Occipital lobe (tissue), 2 donors: ENCODE measurements around the gene PIP5K1A. TPM values are rescaled to one million over a fixed set of nuclear protein-coding genes. Genes with fewer than 3 reads are reported as not detected.
"Not testable (repeated sequence)": the region's sequence is repeated elsewhere in the genome, so short reads cannot be mapped to it uniquely, and the experiment has no call there.

Experiments used
- DNase-seq: peaks from one replicate; lab custom pipeline; 2025; lab: John Stamatoyannopoulos, UW
- total RNA-seq: library from RNA; depleted of rRNA; stranded (reverse); fragments of >200 nt; gene quantifications from one replicate; pipeline ENCODE4 v1.2.3, GENCODE V29; 2014

PIP5K1A gene
- total RNA-seq, 1 donor from 2014 or later = 56.3 TPM

DNA sequence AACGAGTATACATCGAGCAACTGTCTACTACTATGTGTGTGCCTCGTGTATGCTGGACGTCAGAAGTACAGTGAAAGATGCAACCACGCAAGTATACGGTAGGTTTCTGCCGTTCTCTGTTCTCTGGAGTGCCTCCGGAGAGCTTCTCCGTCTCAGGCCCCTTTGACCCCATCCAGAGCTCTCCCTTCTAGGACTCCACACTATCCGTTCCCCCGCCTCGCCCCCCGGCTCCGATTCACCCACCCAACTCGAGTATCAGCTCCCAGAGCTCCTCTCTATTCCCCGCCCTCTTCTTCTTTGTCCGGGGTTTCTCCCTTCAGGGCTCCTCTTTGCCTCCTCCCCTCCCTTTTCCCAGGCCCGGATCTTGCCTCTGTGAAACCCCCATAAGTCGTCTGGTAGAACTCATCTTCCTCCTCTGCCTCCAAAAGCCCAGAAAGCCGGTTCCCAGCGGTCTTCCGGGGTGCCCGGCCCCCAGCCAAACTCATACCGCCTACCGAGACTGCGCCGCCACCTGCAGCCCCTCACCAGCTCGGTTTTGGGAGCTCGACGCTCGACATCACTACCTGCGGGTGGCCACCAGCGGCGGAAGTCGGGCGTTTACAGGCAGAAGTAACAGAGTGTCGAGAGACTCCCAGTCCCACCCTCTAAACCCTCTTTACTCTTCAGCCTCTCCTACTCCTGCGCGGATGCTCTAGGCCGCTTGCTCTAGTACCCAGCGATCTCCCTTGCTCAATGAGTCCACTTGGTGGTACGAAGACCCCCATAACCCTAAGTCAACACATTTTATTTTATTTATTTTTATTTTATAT is 8.5 kb upstream of the PIP5K1A start, which contains the start of gene VPS72:
VPS72 (minus strand) TSS at position 561 of the 809 bp plus-strand sequence; CDS start at position 485, 76 bp downstream.
- peak; percentile 84 for DNase-seq

DNA sequence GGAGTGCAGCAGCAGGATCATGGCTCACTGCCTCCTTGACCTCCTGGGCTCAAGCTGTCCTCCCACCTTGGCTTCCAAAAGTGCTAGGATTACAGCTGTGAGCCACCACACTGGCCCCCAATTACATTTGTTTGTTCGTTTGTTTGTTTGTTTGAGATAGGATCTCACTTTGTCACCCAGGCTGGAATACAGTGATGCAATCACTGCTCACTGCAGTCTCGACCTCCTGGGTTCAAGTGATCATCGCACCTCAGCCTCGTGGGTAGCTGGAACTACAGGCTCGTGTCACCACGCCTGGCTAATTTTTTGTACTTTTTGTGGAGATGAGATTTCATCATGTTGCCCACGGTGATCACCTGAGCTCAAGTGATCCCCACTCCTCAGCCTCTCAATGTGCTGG is 6.3 kb upstream of the PIP5K1A start:
- DNase-seq = no peak

DNA sequence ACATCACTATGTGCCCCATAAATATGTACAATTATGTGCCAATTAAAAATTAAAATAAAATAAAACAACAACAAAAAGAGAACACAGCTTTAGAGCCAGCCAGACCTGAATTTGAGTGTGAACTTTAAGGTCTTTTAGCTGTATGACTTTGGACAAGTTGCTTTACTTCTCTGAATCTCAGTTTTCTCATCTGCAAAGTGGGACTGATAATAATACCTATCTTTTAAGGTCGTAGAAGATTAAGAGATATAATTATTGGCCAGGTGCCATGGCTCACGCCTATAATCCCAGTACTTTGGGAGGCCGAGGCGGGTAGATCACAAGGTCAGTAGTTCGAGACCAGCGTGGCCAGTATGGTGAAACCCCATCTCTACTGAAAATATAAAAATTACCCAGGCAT is 5.0 kb upstream of the PIP5K1A start:
- DNase-seq = no peak

DNA sequence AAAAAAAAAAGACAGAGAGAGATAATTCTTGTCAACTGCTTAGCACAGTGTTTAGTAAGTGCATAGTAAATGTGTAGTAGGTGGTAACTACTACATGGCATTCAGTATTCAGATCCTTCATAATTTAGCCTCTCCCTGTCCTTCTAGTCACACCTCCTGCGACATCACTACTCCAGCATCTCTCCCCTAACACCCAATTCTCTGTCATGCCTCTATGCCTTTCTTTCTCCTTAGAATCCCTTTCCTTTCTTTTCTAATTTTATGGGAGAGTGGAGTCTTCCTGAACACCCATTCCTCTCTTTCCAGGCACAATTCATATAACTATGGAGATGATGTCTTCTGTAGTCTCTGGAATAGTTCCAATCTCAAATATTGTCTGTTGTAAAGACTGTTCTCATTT is 4.5 kb upstream of the PIP5K1A start:
- DNase-seq = no peak

DNA sequence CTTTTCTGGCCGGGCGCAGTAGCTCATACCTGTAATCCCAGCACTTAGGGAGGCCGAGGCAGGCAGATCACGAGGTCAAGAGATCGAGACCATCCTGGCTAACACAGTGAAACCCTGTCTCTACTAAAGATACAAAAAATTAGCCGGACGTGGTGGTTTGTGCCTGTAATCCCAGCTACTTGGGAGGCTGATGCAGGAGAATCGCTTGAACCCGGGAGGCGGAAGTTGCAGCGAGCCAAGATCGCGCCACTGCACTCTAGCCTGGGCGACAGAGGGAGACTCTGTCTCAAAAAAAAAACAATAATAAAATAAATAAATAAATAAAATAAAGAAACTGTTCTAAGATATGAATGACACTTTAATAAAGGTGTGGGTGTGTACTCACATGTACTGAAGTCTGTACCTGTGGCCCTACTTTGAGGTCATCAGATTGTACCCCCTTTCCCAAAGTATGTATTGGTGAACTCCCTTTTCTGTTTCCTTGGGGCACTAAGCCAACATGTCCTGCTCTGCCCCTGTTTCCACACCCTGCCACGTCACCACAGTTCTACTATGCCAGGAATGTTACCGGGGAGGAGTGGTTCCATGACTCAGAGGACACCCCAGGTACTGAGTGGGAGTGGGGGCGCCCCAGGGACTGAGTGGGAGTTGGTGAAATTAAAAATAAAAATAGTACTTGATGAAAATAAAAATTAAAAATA is 3.3 kb upstream of the PIP5K1A start:
- DNase-seq = peak; percentile 4

DNA sequence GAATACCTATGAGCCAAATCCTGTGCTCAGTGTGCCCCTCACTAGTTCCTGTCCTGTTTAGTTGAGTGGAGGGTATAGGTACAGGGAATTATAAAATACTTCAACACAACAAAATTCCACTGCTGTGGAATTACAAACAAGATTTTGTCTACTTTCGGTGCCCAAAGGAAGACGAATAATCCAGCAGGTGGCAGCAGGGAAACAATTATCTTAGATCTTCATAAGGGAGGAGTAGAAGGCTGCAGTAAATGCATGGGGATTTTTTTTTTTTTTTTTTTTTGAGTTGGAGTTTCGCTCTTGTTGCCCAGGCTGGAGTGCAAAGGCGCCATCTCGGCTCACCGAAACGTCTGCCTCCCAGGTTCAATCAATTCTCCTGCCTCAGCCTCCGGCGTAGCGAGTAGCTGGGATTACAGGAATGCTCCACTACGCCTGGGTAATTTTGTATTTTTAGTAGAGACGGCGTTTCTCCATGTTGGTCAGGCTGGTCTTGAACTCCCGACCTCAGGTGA is 2.0 kb upstream of the PIP5K1A start:
- peak; percentile 9 for DNase-seq

DNA sequence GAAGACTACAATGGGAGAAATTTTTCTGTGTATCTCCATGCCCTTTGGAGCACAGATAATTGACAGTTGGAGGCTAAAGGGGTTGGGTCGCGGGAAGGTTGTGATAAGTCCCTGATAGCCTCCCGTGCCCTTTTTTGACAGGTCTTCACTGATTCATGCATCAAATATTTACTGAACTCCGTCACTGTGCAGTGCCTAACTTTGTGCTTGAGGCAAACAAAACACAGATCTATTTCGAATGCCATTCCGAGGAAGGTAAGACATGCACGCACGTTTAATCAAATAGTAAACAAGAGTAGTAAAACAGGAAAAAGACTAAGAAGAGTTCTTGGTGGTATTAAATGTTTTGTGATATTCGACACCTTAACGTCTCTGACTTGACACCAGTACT is 494 bp upstream of the PIP5K1A start:
- no peak for DNase-seq

DNA sequence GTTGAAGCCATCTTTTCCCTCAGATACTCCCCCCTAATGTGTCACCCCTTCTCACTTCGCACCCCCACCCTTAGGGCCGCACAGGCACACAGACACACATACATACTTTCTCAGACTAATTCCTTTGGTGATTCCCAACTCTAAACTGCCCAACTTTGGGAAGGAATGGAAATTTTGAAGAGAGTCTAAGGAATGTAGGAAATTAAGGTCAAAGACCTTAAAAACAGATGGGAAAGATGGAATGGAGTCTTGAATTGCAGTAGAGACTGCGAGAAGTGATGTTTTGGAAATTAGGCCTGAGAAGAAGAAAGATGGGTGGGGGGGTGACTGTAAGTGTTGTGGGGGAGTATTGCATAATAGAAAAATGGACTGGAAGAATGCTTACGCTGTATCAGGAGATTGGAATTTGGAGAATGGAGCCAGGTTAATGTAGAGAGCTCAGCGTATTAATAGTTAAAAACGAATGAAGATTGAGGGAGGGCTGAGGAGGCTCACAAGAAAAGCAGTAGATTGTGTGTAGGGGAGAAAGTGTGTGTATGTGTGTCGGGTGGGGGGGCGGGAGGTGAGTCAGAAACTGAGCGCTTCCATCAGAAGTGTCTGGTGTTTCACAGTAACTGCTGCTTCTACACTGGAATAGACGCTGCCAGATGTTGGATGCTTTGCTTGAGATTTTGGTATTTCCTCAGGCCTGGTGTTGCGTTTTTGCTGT is 1.7 kb downstream of the PIP5K1A start:
- peak; percentile 19 for DNase-seq

DNA sequence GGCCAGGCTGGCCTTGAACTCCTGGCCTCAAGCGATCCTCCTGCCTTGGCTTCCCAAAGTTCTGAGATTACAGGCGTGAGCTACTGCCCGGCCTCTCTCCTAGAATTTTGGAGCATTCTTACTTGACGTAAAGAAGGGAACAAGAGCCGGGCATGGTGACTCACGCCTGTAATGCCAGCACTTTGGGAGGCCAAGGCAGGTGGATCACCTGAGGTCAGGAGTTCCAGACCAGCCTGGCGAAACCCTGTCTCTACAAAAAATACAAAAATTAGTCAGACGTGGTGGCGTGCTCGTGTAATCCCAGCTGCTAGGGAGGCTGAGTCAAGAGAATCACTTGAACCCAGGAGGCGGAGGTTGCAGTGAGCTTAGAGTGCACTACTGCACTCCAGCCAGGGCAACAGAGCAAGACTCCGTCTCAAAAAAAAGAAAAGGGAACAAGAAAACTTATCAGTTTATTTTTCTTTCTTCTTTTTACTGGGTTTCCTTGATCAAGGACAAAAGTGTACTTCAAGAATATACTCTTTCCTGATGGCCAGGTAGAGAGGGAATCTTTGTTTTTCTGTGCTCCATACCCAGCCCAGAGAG is 7.1 kb downstream of the PIP5K1A start:
- DNase-seq = not testable (repeated sequence)

DNA sequence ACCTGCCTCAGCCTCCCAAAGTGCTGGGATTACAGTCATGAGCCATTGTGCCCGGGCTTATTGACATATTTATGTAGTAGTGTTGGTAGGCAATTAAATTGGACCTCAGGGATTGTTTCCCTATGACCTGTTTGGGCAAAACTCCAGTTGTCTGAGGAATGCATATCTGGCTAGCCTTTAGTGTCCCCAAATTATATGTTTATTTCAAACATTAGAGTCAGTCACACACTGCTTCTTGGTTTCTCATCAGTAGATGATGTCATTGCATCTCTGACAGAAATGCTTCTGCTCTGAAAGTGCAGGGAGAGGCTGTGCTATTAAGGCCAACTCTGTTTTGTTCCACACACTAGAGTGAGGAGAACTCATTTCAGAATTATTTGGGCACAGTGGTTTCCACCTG is 12.5 kb downstream of the PIP5K1A start:
- no peak for DNase-seq

DNA sequence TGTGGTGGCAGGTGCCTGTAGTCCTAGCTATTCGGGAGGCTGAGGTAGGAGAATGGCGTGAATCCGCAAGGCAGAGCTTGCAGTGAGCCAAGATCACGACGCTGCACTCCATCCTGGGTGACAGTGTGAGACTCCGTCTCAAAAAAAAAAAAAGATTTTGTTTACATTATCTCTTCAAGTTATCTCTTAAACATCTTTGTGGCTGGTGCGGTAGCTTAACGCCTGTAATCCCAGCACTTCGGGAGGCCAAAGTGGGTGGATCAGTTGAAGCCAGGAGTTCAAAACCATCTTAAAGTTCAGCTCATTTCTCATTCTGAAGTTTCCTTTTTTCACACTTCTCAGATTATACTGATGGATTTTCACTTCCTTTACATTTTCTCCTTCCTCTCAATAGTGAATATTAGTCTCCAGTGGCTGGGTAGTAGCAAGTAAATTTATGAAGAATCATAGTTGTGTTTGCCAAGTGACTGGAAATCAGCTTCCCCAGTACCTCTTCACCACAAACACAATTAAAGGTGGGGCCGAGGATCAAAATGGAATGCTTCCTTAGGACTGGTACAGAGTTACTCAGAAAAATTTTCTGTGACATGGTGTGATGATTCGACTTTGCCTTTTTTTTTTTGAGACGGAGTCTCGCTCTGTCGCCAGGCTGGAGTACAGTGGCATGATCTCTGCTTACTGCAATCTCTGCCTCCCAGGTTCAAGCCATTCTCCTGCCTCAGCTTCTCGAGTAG is 13.8 kb downstream of the PIP5K1A start:
- no peak for DNase-seq

DNA sequence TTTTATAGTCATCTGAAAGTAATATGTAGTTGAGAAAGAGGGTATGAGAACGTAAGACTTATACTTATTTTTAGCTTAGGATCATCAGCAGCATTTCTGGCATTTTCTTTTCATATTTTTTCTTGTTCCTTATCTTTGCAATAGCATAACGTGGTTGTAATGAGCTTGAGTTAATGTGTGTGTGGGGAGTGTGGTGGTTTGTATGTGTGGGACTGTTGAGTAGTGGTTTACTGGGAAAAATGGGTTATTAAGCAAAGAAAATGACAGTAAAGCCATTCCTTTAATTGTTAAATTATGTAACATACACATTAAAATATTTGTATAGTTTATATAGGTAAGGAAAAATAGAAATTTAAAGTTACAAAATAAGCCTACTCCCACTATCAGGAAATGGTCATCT is 15.2 kb downstream of the PIP5K1A start:
- DNase-seq = no peak

DNA sequence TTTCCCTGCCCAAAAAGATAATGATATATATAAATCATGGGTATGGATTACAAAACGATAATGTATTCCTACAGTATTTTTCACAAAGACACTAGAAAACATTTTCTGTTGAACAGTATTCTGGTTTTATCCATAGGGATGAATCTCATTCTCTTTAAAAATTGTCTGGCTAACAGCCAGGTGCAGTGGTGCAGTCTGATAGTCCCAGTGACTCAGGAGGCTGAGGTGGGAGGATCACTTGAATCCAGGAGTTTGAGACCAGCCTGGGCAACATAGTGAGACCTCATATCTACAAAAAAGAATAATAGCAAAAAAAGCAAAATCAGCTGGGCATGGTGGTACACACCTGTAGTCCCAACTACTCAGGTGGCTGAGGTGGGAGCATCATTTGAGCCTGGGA is 23.3 kb downstream of the PIP5K1A start:
- DNase-seq = no peak

DNA sequence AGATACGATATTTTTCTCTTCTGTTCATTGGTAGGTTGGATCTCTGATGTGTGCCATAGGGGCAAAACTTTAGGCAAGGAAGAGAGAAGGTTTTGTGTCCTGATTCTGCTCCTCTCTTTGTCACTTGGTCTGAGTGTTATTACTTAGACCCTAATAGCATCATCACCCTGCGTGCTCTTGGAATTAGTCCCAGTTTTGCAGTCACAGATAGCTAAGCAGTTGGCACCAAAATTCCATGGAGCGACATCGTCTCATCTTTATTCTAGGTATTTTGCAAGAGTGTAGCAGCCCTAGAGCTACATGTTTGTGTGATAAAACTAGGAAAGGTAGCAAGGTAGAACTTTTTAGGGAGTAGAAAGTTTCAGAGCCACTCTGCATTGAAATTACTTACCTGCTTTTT is 23.8 kb downstream of the PIP5K1A start:
- no peak for DNase-seq

DNA sequence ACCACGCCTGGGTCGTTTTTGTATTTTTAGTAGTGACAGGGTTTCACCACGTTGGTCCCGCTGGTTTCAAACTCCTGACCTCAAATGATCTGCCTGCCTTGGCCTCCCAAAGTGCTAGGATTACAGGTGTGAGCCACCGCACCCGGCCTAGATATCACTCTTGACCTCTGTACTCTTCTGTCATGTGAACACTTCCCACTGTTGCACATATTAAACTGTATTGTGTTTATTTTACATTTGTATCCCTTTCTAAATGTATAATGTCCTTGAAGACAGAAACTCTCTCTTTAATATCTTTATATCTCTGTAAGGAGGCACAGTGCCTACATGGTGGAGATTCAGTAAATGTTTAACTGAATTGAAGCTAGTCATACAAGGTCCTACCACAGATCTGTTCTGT is 36.9 kb downstream of the PIP5K1A start:
- DNase-seq = no peak

DNA sequence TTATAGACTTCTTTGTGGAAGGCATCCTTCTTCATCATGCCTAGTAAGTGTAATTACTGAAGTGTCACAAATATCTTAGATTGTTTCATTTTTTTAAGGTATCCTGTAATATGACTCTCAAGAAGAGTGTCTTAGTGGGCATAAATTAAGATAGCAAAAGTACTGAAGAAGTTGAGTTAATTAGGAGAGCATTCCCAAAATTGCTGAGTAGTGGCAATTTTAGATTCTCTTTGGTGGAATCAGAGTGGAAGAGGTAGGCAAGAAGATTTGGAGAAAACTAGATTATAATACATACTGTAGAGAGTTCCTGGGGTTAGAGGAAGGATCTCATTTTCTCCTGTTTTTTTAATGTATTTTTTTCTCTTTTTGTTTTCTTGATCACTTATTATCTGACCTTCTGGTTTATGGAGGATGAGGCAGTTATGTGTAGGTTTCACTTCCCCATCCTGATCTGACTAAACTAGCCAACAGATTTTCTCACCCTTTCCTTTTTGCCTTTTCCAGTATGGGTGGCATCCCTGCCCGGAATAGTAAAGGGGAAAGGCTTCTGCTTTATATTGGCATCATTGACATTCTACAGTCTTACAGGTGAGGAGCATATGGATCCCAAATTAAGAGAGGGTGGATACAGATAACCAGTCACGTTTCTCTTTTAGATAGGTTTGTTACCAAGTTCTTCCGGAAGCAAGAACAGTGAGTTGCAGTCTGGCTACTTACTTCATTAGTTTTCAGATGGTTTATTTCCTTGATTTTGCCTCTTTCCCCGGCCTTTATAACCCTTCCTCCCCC is 39.5 kb downstream of the PIP5K1A start:
- no peak for DNase-seq

DNA sequence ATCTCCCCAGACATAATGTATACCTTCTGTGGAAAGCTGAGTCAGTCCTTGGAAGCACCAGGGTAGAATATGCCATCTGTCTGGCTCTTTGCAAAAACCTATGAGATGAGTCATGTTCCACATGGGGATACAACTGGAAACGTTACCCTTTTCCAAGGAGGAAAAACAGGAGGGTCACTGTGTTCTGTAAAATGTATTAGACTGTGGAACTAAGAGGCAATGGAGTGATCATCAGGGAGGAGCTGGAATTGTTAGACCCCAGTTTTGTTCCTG is 40.1 kb downstream of the PIP5K1A start:
- peak; percentile 2 for DNase-seq

DNA sequence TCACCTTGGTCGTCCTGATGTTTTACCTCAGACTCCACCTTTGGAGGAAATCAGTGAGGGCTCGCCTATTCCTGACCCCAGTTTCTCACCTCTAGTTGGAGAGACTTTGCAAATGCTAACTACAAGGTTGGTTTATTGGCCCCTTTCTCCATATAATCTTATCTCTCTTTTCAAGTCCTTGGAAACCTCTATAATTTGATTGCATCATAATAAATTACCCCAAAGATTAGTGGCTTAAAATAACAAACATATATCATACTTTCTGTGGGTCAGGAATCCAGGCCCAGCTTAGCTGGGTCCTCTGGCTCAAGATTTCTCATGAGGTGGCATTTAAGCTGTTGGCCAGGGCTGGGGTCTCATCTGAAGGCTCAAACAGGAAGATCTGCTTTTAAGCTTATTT is 44.1 kb downstream of the PIP5K1A start:
- no peak for DNase-seq

DNA sequence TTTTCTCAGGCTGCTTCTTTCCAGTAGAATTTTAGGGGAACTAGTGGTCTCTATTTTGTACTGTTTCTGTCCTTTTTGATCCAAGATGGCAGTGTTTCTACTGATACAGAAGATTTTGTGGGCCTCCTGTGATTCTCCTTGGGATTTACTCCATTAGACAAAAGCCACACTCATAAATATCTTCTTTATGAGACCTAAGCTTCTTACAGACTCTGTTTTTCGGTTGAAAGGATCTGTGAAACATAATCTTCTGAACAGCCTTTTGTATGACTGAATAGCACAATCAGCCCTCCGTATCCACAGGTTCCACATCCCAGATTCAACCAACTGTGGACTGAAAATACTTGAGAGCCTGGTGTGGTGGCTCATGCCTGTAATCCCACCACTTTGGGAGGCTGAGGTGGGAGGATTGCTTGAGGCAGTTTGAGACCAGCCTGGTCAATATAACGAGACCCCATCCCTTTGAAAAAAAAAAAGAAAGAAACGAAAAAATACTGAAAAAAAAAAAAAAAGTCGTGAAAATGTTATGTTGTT is 45.4 kb downstream of the PIP5K1A start:
- DNase-seq = no peak

DNA sequence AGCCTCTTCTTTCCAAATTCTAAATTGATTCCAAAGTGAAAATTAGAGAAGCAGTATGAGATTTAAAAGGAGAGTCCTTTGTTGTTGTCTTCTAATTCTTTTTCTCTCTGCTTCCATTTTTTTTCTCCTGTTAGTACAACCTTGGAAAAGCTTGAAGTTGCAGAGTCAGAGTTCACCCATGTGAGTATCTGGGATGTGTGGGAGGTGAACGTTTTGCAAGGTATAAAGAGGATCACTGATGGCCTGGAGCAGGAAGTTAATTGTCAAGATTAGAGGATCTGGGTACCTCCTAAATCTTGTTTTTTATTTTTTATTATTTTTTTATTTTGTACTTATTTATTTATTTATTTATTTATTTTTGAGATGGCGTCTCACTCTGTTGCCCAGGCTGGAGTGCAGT is 48.4 kb downstream of the PIP5K1A start:
- DNase-seq = no peak
